ENCODE data around the gene RNF167. TPM values are rescaled to one million over a fixed set of nuclear protein-coding genes. Genes with fewer than 3 reads are reported as not detected.

The RNF167 gene
- total RNA-seq, 1 experiment from 2014 or later, result 105 TPM

GRCh38 chr17:4895657-4896331 lies 44.3 kb upstream of the RNF167 start:
- no peak overlapping the region for H3K27ac ChIP-seq (ENCODE audit: low read depth, low read length)
- BruUV-seq (replicated peaks), result no TSS peak
- no peaks in the 10 kb centered on the region for H3K27me3 ChIP-seq (ENCODE audit: insufficient read depth, low read length)
- H3K9ac ChIP-seq (ENCODE audit: low read length), result no peak overlapping the region
- TF ChIP-seq, protein P1, sequence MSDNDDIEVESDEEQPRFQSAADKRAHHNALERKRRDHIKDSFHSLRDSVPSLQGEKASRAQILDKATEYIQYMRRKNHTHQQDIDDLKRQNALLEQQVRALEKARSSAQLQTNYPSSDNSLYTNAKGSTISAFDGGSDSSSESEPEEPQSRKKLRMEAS (IDR thresholded peaks at IDR 0.05), result no peak
- no peak for TF ChIP-seq POLR2AphosphoS5 (IDR thresholded peaks at IDR 0.05; ENCODE audit: low read depth, low read length)
- TF ChIP-seq EZH2 (IDR thresholded peaks at IDR 0.05), result no peak
- no peak for TF ChIP-seq CBX3 (IDR thresholded peaks at IDR 0.05; ENCODE audit: low read depth)
- no peak for TF ChIP-seq REST (IDR thresholded peaks at IDR 0.05; ENCODE audit: low read depth)
- TF ChIP-seq JUND (IDR thresholded peaks at IDR 0.05), result no peak
- no peak for TF ChIP-seq RAD21 (IDR thresholded peaks at IDR 0.05; ENCODE audit: low read depth)
- TF ChIP-seq SRF (IDR thresholded peaks at IDR 0.05; ENCODE audit: low read depth), result no peak
- H2AFZ ChIP-seq (ENCODE audit: low read depth, low read length, poor library complexity, severe bottlenecking), result no peak overlapping the region
- H3K9me3 ChIP-seq (ENCODE audit: control insufficient read depth in 1 of 2, insufficient read depth in 1 of 2, low read depth in 1 of 2, low read length in 2 of 2), result no peaks in the 10 kb centered on the region
- H3K4me1 ChIP-seq (ENCODE audit: control insufficient read depth in 1 of 2, insufficient read depth in 2 of 2, low read length in 2 of 2), result no peaks in the 10 kb centered on the region
- ChIA-PET CTCF (no interaction called here), RAD21 (ENCODE audit: low non-redundant PET in 1 of 2, low total read pairs in 2 of 2, uncharacterized antibody in 2 of 2, unreplicated experiment in 2 of 2) (no interaction called here), POLR2A (no interaction called here)
- no peaks in the 10 kb centered on the region for H3K9me2 ChIP-seq (ENCODE audit: insufficient read depth)
- intact Hi-C loops (cut with micrococcal nuclease), result no loop called here
- H3K79me2 ChIP-seq (ENCODE audit: insufficient read depth, low read length), result no peaks in the 10 kb centered on the region
- no peak for DNase-seq (ENCODE audit: low read depth, low spot score)
- H3K36me3 ChIP-seq (ENCODE audit: control insufficient read depth in 1 of 2, insufficient read depth in 2 of 2, low read length in 2 of 2), result peaks cover 14 to 30% of the 10 kb centered on the region in 2 experiments; a peak in 3 of 4 replicates
- H3K4me3 ChIP-seq (replicated peaks in 1 of 2; ENCODE audit: low read depth in 1 of 2, low read length in 2 of 2), result no peak overlapping the region
- no peak overlapping the region for H3K4me2 ChIP-seq (ENCODE audit: low read length)
- H4K20me1 ChIP-seq (ENCODE audit: insufficient read depth), result no peaks in the 10 kb centered on the region
- ATAC-seq, result no peak
